Stimulated activated naive CD8-positive, alpha-beta T cell treated with anti-CD3 and anti-CD28 coated beads, Interleukin-15, Interleukin-2, amounts not matched to agents 100 U/mL and 50 U/mL, for 24 hours (primary cell): Measurements from ENCODE around the gene PLEKHJ1.

Experiments used
- ATAC-seq: fragments of 150-1000 bp; cut with Tn5 transposase; one replicate; pipeline ENCODE4 v1.10.0; 2021
- DNase-seq: peaks from one replicate; pipeline ENCODE4 v3.0.0; 2021

The PLEKHJ1 gene

GRCh38 chr19:2197270-2197669 is 38.9 kb downstream of the PLEKHJ1 start:
- ATAC-seq, result no peak

GRCh38 chr19:2195914-2196313 is 40.2 kb downstream of the PLEKHJ1 start:
- ATAC-seq, result no peak

More at GRCh38 chr19:2197270-2197669, 38.9 kb downstream of the PLEKHJ1 start:
- DNase-seq, result no peak

GRCh38 chr19:2195361-2195760 is 40.8 kb downstream of the PLEKHJ1 start:
- DNase-seq (no peak), ATAC-seq (no peak)

More at GRCh38 chr19:2195914-2196313, 40.2 kb downstream of the PLEKHJ1 start:
- no peak for DNase-seq

GRCh38 chr19:2194513-2195078 is 41.5 kb downstream of the PLEKHJ1 start:
- DNase-seq (no peak), ATAC-seq (no peak)

- ATAC-seq, result no peak
- no peak for DNase-seq
Observed at GRCh38 chr19:2193807-2194206, 42.3 kb downstream of the PLEKHJ1 start.

GRCh38 chr19:2192862-2193261 is 43.3 kb downstream of the PLEKHJ1 start:
- DNase-seq (no peak), ATAC-seq (no peak)

- ATAC-seq (no peak), DNase-seq (no peak)
Observed at GRCh38 chr19:2191456-2192310, 44.4 kb downstream of the PLEKHJ1 start.

- no peak for DNase-seq
- ATAC-seq, result no peak
Observed at GRCh38 chr19:2190848-2191455, 45.2 kb downstream of the PLEKHJ1 start.

- DNase-seq, result no peak
Observed at GRCh38 chr19:2189880-2190279, 46.2 kb downstream of the PLEKHJ1 start.

GRCh38 chr19:2188708-2189385 is 47.3 kb downstream of the PLEKHJ1 start:
- peak; percentile 51 for ATAC-seq

More at GRCh38 chr19:2189880-2190279, 46.2 kb downstream of the PLEKHJ1 start:
- ATAC-seq, result no peak

GRCh38 chr19:2187159-2187558 is 49.0 kb downstream of the PLEKHJ1 start:
- ATAC-seq (no peak), DNase-seq (no peak)

More at GRCh38 chr19:2188708-2189385, 47.3 kb downstream of the PLEKHJ1 start:
- DNase-seq, result no peak

GRCh38 chr19:2186071-2186846 is 49.9 kb downstream of the PLEKHJ1 start:
- ATAC-seq (no peak), DNase-seq (no peak)

GRCh38 chr19:2185734-2186070 is 50.4 kb downstream of the PLEKHJ1 start:
- no peak for ATAC-seq

GRCh38 chr19:2184422-2184975 is 51.6 kb downstream of the PLEKHJ1 start:
- DNase-seq (no peak), ATAC-seq (no peak)

More at GRCh38 chr19:2185734-2186070, 50.4 kb downstream of the PLEKHJ1 start:
- no peak for DNase-seq
